ENCODE data around the gene WDR48.

GRCh38 chr3:39096775-39097174 lies 45.0 kb downstream of the WDR48 start:
- TF ChIP-seq CTCF (IDR thresholded peaks at IDR 0.05) (no peak), POLR2A (IDR thresholded peaks at IDR 0.05) (no peak)

Measured in lower leg skin (tissue), 3 donors.